DND-41 (cell line): ENCODE data around the gene STK11IP.

Experiments
- ATAC-seq: fragments of 200-7000 bp; cut with Tn5 transposase; 3 replicates; pipeline ENCODE4 v1.9.1; 2021; ENCODE audit warnings: low read depth; ENCODE audit not compliant: insufficient read depth
- DNase-seq: peaks from one replicate; pipeline ENCODE4 v3.0.0-alpha.2; 2020
- H2AFZ ChIP-seq: 2 replicates; pipeline ENCODE4 v1.6.0; 2012; ENCODE audit warnings: low read depth, low read length
- H3K27ac ChIP-seq: 2 replicates; pipeline ENCODE4 v1.5.1; 2012; ENCODE audit warnings: low read length, inconsistent platforms
- H3K27me3 ChIP-seq: fragments of 200-600 bp; sonication (generic); 2 replicates; pipeline ENCODE4 v1.6.0; 2012; ENCODE audit warnings: low read length, mild to moderate bottlenecking, inconsistent platforms; ENCODE audit not compliant: insufficient read depth, poor library complexity
- H3K36me3 ChIP-seq: 2 replicates; pipeline ENCODE4 v1.5.1; 2012; ENCODE audit warnings: low read length, inconsistent platforms; ENCODE audit not compliant: insufficient read depth
- H3K4me1 ChIP-seq: 2 replicates; pipeline ENCODE4 v1.5.1; 2012; ENCODE audit warnings: mild to moderate bottlenecking, low read length; ENCODE audit not compliant: insufficient read depth
- H3K4me2 ChIP-seq: 2 replicates; pipeline ENCODE4 v1.6.0; 2012; ENCODE audit warnings: mild to moderate bottlenecking, moderate library complexity, low read length, inconsistent platforms; ENCODE audit not compliant: insufficient read depth
- H3K4me3 ChIP-seq, 2 experiments: fragments of 200-600 bp in 1 of 2; shearing (Covaris generic) in 1 of 2; 2 replicates each; pipeline ENCODE4 v1.5.1; 2012 to 2016; ENCODE audit warnings: inconsistent platforms in 2 of 2, low read length in 2 of 2, mild to moderate bottlenecking in 2 of 2, low read depth in 1 of 2, moderate library complexity in 1 of 2
- H3K79me2 ChIP-seq: 2 replicates; pipeline ENCODE4 v1.6.0; 2012; ENCODE audit warnings: low read length, inconsistent platforms; ENCODE audit not compliant: insufficient read depth
- H3K9ac ChIP-seq: 2 replicates; pipeline ENCODE4 v1.6.0; 2012; ENCODE audit warnings: low read depth, mild to moderate bottlenecking, inconsistent platforms, low read length, moderate library complexity
- H3K9me3 ChIP-seq: 2 replicates; pipeline ENCODE4 v1.5.1; 2012; ENCODE audit warnings: low read length, moderate library complexity, mild to moderate bottlenecking, inconsistent platforms; ENCODE audit not compliant: insufficient read depth, severe bottlenecking
- H4K20me1 ChIP-seq: 2 replicates; pipeline ENCODE4 v1.6.0; 2012; ENCODE audit warnings: low read length; ENCODE audit not compliant: insufficient read depth
- EZH2 ChIP-seq: IDR thresholded peaks from 3 replicates; pipeline ENCODE4 v1.6.1; 2012; ENCODE audit warnings: borderline replicate concordance, low read depth, mild to moderate bottlenecking, moderate library complexity, low read length, inconsistent platforms; ENCODE audit not compliant: severe bottlenecking
- TF ChIP-seq, protein P1 (sequence below): IDR thresholded peaks from 2 replicates; pipeline ENCODE4 v1.5.1; 2012; ENCODE audit warnings: borderline replicate concordance, low read length, moderate library complexity, mild to moderate bottlenecking; ENCODE audit not compliant: poor library complexity, severe bottlenecking; ENCODE audit errors: extremely low read depth

STK11IP gene

DNA sequence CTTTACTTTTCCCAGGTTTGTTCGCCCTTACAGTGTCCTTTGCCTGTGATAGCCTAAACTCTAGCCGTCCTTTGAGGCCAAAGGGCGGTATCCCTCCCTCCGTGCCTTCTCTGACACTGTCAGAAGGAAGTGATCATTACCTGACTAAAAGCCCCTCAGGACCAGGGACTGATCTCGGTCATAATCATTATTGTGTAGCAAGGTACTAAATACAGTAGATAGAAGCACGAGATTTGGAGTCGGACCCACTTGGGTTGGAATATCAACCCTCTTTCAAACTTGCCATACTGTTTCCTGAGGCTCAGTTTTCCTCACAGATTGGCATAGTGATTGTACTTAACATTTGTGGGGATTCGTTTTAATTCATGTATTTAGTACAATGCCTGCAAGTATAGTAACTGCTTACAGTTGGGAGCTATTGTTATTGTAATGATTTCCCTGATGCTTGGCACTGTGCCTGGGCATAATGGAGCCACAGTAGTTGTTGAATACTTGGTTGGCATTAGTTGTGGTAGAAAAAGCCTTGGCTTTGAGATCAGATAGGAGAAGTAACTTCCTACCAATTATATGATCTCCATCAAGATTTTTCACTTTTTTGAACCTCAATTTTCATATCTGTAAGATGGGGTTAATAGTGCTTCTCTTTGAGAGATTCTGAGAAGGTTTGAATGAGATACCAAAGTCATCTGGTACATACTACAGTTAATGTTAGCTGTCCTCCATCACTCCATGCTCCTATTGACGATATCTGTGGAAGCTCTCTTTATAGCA, 836 bp downstream of the STK11IP start:
- H3K4me3 ChIP-seq: peak overlapping the region; percentile 39 to 75
- no peak for ATAC-seq
- H3K9me3 ChIP-seq: no peaks in the 10 kb centered on the region
- peaks cover 17% of the 10 kb centered on the region for H3K36me3 ChIP-seq
- peak overlapping the region; percentile 86 for H3K27ac ChIP-seq
- H3K4me2 ChIP-seq: peak overlapping the region; percentile 91
- H3K4me1 ChIP-seq: peaks cover 22% of the 10 kb centered on the region
- H3K9ac ChIP-seq: peak overlapping the region; percentile 72
- peak overlapping the region; percentile 88 for H2AFZ ChIP-seq
- no peak for TF ChIP-seq EZH2
- TF ChIP-seq, protein P1, sequence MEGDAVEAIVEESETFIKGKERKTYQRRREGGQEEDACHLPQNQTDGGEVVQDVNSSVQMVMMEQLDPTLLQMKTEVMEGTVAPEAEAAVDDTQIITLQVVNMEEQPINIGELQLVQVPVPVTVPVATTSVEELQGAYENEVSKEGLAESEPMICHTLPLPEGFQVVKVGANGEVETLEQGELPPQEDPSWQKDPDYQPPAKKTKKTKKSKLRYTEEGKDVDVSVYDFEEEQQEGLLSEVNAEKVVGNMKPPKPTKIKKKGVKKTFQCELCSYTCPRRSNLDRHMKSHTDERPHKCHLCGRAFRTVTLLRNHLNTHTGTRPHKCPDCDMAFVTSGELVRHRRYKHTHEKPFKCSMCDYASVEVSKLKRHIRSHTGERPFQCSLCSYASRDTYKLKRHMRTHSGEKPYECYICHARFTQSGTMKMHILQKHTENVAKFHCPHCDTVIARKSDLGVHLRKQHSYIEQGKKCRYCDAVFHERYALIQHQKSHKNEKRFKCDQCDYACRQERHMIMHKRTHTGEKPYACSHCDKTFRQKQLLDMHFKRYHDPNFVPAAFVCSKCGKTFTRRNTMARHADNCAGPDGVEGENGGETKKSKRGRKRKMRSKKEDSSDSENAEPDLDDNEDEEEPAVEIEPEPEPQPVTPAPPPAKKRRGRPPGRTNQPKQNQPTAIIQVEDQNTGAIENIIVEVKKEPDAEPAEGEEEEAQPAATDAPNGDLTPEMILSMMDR: no peak
- H4K20me1 ChIP-seq: no peaks in the 10 kb centered on the region
- H3K27me3 ChIP-seq: no peaks in the 10 kb centered on the region
- no peak for DNase-seq
- H3K79me2 ChIP-seq: peaks cover 8% of the 10 kb centered on the region; the same call in 1 of the 2 replicates

DNA sequence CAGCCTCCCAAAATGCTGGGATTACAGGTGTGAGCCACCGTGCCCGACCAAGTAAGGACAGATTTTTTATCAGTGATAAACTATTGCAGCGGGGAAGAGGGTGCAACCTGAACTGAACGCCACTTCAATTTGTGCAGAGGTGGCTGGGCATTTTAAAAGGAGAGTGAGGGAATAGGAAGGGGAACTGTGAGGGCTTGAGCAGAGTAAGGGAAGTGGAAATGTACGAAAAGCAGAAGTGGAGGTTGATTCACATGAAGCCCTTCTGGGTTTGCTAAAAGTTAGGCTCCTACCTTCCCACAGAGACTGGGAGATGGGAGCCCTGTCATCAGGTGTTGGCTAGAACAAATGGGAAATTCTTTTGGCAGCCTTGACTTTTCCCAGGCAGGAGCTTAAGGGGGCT, 6.1 kb downstream of the STK11IP start:
- Histone ChIP-seq H3K36me3 (peaks cover 49% of the 10 kb centered on the region), H3K4me2 (no peak overlapping the region)
- DNase-seq: no peak

DNA sequence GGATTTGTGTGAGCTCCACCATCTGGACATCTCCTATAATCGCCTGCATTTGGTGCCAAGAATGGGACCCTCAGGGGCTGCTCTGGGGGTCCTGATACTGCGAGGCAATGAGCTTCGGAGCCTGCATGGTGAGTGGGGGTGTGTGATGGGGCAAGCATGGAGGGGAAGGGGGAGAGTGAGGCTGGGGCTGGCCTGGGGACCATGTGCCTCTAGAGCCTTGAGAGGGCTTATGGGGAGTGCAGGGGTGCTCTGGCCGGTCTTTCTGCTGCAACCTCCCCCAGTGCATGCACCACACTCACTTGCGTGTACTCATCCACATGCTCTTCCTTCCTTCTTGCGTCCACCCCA, 7.9 kb downstream of the STK11IP start:
- no peak overlapping the region for H3K27ac ChIP-seq
- peaks cover 58% of the 10 kb centered on the region for H3K36me3 ChIP-seq
- ATAC-seq: no peak

More for the DNA sequence above, 6.1 kb downstream of the STK11IP start:
- peaks cover 3% of the 10 kb centered on the region; the same call in 1 of the 2 replicates for H3K79me2 ChIP-seq
- ATAC-seq: no peak
- H3K27me3 ChIP-seq: no peaks in the 10 kb centered on the region
- H3K4me1 ChIP-seq: peaks cover 6% of the 10 kb centered on the region
- H2AFZ ChIP-seq: no peak overlapping the region
- H4K20me1 ChIP-seq: no peaks in the 10 kb centered on the region
- H3K9ac ChIP-seq: no peak overlapping the region
- H3K4me3 ChIP-seq: no peak overlapping the region
- no peaks in the 10 kb centered on the region for H3K9me3 ChIP-seq
- no peak overlapping the region for H3K27ac ChIP-seq
- no peak for TF ChIP-seq EZH2
- TF ChIP-seq, protein P1: no peak

More for the DNA sequence above, 7.9 kb downstream of the STK11IP start:
- Histone ChIP-seq H4K20me1 (no peaks in the 10 kb centered on the region), H2AFZ (no peak overlapping the region), H3K4me3 (no peak overlapping the region), H3K4me2 (no peak overlapping the region), H3K9ac (no peak overlapping the region), H3K27me3 (no peaks in the 10 kb centered on the region), H3K9me3 (no peaks in the 10 kb centered on the region), H3K4me1 (no peaks in the 10 kb centered on the region), H3K79me2 (no peaks in the 10 kb centered on the region)
- no peak for DNase-seq
- no peak for TF ChIP-seq EZH2
- TF ChIP-seq, protein P1: no peak
